Measurements from ENCODE around the gene SMTNL1. TPM values are rescaled to one million over a fixed set of nuclear protein-coding genes. Genes with fewer than 3 reads are reported as not detected.

The SMTNL1 gene
- total RNA-seq, 2 donors from 2014 or later, result 1.4 TPM; not detected in 1

DNA sequence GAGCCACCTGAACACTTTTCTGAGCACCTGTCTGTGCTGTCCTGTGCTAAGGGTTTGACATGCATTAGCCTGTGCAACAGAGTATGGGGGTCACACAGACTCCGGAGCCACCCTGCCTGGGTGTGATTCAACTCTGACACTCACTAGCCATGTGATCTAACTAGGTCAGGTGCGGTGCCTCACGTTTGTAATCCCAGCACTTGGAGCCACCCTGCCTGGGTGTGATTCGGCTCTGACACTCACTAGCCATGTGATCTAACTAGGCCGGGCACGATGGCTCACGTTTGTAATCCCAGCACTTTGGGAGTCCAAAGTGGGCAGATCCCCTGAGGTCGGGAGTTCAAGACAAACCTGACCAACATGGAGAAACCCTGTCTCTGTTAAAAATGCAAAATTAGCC, 18.6 kb downstream of the SMTNL1 start:
- Histone ChIP-seq H3K4me3 (no peak overlapping the region), H3K4me1 (replicated peaks) (no peaks in the 10 kb centered on the region), H3K27ac (no peak overlapping the region), H3K9me3 (no peaks in the 10 kb centered on the region), H3K27me3 (replicated peaks; ENCODE audit: insufficient read depth) (no peaks in the 10 kb centered on the region), H3K36me3 (no peaks in the 10 kb centered on the region)
- TF ChIP-seq POLR2A (IDR thresholded peaks at IDR 0.05) (no peak), POLR2AphosphoS5 (IDR thresholded peaks at IDR 0.05) (no peak)
- TF ChIP-seq, protein P1, sequence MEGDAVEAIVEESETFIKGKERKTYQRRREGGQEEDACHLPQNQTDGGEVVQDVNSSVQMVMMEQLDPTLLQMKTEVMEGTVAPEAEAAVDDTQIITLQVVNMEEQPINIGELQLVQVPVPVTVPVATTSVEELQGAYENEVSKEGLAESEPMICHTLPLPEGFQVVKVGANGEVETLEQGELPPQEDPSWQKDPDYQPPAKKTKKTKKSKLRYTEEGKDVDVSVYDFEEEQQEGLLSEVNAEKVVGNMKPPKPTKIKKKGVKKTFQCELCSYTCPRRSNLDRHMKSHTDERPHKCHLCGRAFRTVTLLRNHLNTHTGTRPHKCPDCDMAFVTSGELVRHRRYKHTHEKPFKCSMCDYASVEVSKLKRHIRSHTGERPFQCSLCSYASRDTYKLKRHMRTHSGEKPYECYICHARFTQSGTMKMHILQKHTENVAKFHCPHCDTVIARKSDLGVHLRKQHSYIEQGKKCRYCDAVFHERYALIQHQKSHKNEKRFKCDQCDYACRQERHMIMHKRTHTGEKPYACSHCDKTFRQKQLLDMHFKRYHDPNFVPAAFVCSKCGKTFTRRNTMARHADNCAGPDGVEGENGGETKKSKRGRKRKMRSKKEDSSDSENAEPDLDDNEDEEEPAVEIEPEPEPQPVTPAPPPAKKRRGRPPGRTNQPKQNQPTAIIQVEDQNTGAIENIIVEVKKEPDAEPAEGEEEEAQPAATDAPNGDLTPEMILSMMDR (IDR thresholded peaks at IDR 0.05), result no peak
- intact Hi-C loops (cut with DNase I), result no loop called here
- DNase-seq (ENCODE audit: low spot score), result no peak
- WGBS, result 88% methylated on average over 8 of the region's 8 CpGs

DNA sequence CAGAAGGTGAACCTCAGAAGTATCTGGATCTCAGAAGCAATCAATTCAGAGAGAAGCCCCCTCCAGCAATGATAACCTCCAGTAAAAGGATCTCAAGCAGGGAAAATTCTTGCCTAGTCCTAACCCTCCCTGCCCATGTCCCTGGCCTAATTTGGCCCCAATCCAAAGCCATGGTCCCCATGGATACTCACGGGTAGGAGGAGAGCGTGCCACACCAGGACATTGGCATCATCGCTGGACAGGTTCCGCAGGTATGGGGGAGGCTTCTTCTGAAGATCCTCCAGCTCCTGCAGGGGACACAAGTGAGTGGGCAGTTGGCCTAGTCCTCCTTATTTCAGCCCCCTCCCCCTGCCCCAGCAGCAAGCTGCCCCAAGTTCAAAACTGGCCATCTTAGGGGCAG, 22.8 kb downstream of the SMTNL1 start:
- WGBS, result 64% methylated on average over 4 of the region's 4 CpGs

DNA sequence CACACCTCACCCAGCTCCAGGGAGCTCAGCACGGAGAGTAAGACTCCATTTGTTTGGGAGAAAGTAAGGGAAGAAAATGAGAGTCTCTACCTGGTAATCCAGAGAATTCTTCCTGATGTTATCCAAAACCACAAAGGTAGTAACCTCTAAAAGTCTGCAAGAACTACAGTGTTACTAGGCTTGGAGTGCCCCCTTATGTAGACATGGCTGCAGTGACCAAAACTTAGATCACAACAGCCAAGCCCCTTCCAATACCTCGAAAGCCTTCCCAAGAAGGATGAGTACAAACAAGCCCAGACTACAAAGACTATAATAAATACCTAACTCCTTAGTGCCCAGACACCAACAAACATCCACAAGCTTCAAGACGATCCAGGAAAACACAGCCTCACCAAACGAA, 25.2 kb downstream of the SMTNL1 start:
- Histone ChIP-seq H3K36me3 (no peaks in the 10 kb centered on the region), H3K4me1 (replicated peaks) (peaks cover 4% of the 10 kb centered on the region), H3K27me3 (replicated peaks; ENCODE audit: insufficient read depth) (no peaks in the 10 kb centered on the region), H3K9me3 (no peaks in the 10 kb centered on the region), H3K27ac (no peak overlapping the region), H3K4me3 (no peak overlapping the region)
- 25% methylated on average over 4 of the region's 4 CpGs for WGBS
- intact Hi-C loops (cut with DNase I), result no loop called here
- TF ChIP-seq POLR2A (IDR thresholded peaks at IDR 0.05) (no peak), POLR2AphosphoS5 (IDR thresholded peaks at IDR 0.05) (no peak)
- TF ChIP-seq, protein P1 (IDR thresholded peaks at IDR 0.05), result no peak
- DNase-seq (ENCODE audit: low spot score), result no peak

More for the DNA sequence above, 22.8 kb downstream of the SMTNL1 start:
- intact Hi-C loops (cut with DNase I), result no loop called here
- Histone ChIP-seq H3K36me3 (no peaks in the 10 kb centered on the region), H3K4me3 (no peak overlapping the region), H3K4me1 (replicated peaks) (no peaks in the 10 kb centered on the region), H3K27me3 (replicated peaks; ENCODE audit: insufficient read depth) (no peaks in the 10 kb centered on the region), H3K9me3 (no peaks in the 10 kb centered on the region), H3K27ac (no peak overlapping the region)
- DNase-seq (ENCODE audit: low spot score), result peak; percentile 23
- TF ChIP-seq POLR2A (IDR thresholded peaks at IDR 0.05) (no peak), POLR2AphosphoS5 (IDR thresholded peaks at IDR 0.05) (no peak)
- TF ChIP-seq, protein P1 (IDR thresholded peaks at IDR 0.05), result no peak

DNA sequence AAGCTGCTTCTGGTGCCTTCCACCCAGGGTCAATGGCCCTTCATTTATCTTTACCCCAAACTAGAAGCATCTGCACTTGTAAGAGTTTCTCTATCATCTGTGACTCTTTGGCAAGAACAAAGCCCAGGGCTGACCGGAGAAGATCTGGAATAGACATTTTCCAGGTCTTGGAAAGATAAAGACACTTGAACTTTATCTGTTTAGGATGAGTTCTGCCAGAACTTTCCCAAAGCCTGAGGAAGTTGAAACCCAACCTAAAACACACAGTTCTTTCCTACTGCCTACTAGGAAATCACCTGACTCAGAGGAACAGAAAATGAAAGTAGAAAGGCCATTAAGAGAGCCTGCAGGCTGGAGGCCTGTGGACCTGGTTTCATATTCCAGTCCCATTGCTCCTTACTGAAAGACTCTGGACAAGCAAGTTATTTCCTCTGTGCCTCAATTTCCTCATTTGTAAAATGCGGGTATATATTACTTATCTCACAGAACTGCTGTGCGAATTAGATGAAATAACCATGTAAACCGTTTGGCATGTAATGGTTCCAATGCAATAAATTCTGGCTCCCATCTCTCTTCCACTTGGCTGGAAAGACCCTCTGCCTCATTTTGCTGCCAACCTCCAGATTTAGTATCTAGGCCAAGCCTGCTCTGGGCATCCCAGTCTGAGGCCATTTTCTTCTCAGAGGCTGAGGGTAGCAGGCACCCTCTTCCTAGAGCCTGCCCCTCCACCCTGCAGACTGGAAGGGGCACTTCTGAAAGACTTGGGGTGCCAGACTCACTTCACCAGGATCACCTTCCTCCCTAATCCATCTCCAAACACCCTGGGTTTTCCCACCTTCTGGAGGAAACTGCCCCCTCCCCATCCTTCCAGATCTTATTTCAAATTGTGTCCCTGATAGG, 28.9 kb downstream of the SMTNL1 start:
- peak overlapping the region; percentile 83 to 85 for H3K27ac ChIP-seq
- 33% methylated on average over 4 of the region's 4 CpGs for WGBS
- H3K4me3 ChIP-seq, result peak overlapping the region in 1 of 2 donors; percentile 81
- TF ChIP-seq, protein P1 (IDR thresholded peaks at IDR 0.05), result no peak
- TF ChIP-seq POLR2AphosphoS5 (IDR thresholded peaks at IDR 0.05), result peak; percentile 96
- H3K9me3 ChIP-seq, result no peaks in the 10 kb centered on the region
- peak; percentile 67 for DNase-seq (ENCODE audit: low spot score)
- H3K27me3 ChIP-seq (replicated peaks; ENCODE audit: insufficient read depth), result no peaks in the 10 kb centered on the region
- H3K36me3 ChIP-seq, result no peaks in the 10 kb centered on the region
- H3K4me1 ChIP-seq (replicated peaks), result peaks cover 4% of the 10 kb centered on the region
- intact Hi-C loops (cut with DNase I), result no loop called here
